A673 (cell line): Measurements from ENCODE around the gene GTPBP1. TPM values are rescaled to one million over a fixed set of nuclear protein-coding genes. Genes with fewer than 3 reads are reported as not detected.

Experiments
- BruUV-seq: library from RNA; stranded (reverse); fragments of 400-500 nt; replicated peaks from 2 replicates; lab custom pipeline; 2021; lab: Mats Ljungman, UMichigan
- CTCF ChIA-PET: fragments of 300-600 bp; sonication (Branson Sonifier 250); formaldehyde crosslinking; loops from one replicate; lab custom pipeline; 2022; ENCODE audit warnings: antibody characterized with exemption; lab: Charles Lee
- POLR2A ChIA-PET: fragments of 300-600 bp; sonication (Branson Sonifier 250); formaldehyde crosslinking; loops from one replicate; lab custom pipeline; 2022; ENCODE audit warnings: antibody characterized with exemption; ENCODE audit not compliant: low non-redundant PET; lab: Charles Lee
- DNase-seq: peaks from one replicate; pipeline ENCODE4 v3.0.0-alpha.2; 2015; ENCODE audit warnings: low spot score
- H3K27ac ChIP-seq: fragments of 200-600 bp; sonication (generic); 2 replicates; pipeline ENCODE4 v1.5.1; 2016; ENCODE audit warnings: mixed run types, low read depth, mild to moderate bottlenecking, mixed read lengths, antibody characterized with exemption, low read length; ENCODE audit not compliant: poor library complexity, severe bottlenecking
- H3K27me3 ChIP-seq: fragments of 200-600 bp; sonication (generic); replicated peaks from 2 replicates; pipeline ENCODE4 v1.6.1; 2017; ENCODE audit warnings: mixed run types, low read depth, mild to moderate bottlenecking, mixed read lengths, antibody characterized with exemption, low read length; ENCODE audit not compliant: insufficient read depth, poor library complexity
- H3K36me3 ChIP-seq: fragments of 200-600 bp; sonication (generic); 2 replicates; pipeline ENCODE4 v1.6.1; 2016; ENCODE audit warnings: mixed run types, mild to moderate bottlenecking, mixed read lengths, antibody characterized with exemption, low read length; ENCODE audit not compliant: insufficient read depth, poor library complexity, severe bottlenecking
- H3K4me1 ChIP-seq: fragments of 200-600 bp; sonication (generic); 2 replicates; pipeline ENCODE4 v1.6.1; 2017; ENCODE audit warnings: mixed run types, mild to moderate bottlenecking, mixed read lengths, antibody characterized with exemption, low read length; ENCODE audit not compliant: insufficient read depth, poor library complexity, severe bottlenecking
- H3K4me3 ChIP-seq: fragments of 200-600 bp; sonication (generic); 2 replicates; pipeline ENCODE4 v1.5.1; 2016; ENCODE audit warnings: low read depth, mixed run types, mild to moderate bottlenecking, mixed read lengths, low read length; ENCODE audit not compliant: poor library complexity, severe bottlenecking
- H3K9me3 ChIP-seq: fragments of 200-600 bp; sonication (generic); 2 replicates; pipeline ENCODE4 v1.6.1; 2016; ENCODE audit warnings: mixed run types, low read depth, mild to moderate bottlenecking, mixed read lengths, antibody characterized with exemption, low read length; ENCODE audit not compliant: poor library complexity, severe bottlenecking
- EZH2 ChIP-seq: fragments of 200-600 bp; sonication (generic); IDR thresholded peaks from 2 replicates; pipeline ENCODE4 v1.6.1; 2017; ENCODE audit warnings: borderline replicate concordance, low read depth, mild to moderate bottlenecking, mixed read lengths, antibody characterized with exemption, low read length; ENCODE audit not compliant: poor library complexity, severe bottlenecking
- intact Hi-C: fragments of 100-400 bp; cut with micrococcal nuclease; formaldehyde crosslinking; loops from one replicate; pipeline ENCODE4 v1.10.0; 2022; ENCODE audit not compliant: unreplicated experiment
- total RNA-seq: library from RNA; stranded (reverse); gene quantifications from 2 replicates; pipeline ENCODE4 v1.2.3, GENCODE V29; 2021
- TF ChIP-seq, protein P1 (sequence below): fragments of 300-800, 200-600 bp; sonication (generic); conservative IDR thresholded peaks from 2 replicates; pipeline ENCODE4 v1.5.1; 2017; ENCODE audit warnings: low read depth, mild to moderate bottlenecking, antibody characterized with exemption, low read length, moderate library complexity, mixed read lengths

GTPBP1 gene
- total RNA-seq, 1 experiment from 2014 or later: 88.2 TPM

DNA sequence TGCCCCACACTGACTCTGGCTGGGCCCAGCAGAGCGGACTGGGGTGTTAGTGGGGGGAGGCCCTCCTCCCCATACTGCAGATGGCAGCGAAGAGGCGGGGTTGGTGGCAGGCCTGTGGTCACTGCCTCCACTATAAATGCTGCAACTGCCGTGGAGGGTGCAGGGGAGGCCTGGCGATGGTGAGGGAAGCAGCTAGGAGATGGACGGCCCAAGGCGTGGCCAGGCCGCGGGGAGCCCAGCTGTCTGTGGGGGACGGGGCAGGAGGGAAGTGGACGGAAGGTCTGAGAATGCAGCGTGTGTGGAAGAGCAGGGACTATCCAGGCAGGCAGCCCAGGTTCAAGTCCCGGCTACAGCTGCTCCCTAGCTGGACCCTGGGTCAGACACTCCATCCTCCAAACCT, 69.9 kb downstream of the GTPBP1 start:
- H3K36me3 ChIP-seq: peaks cover 27% of the 10 kb centered on the region
- peak overlapping the region; percentile 61 for H3K27ac ChIP-seq
- DNase-seq: no peak
- no peaks in the 10 kb centered on the region for H3K27me3 ChIP-seq
- H3K4me1 ChIP-seq: peaks cover 11% of the 10 kb centered on the region
- no peaks in the 10 kb centered on the region for H3K9me3 ChIP-seq
- no peak for TF ChIP-seq EZH2
- TF ChIP-seq, protein P1, sequence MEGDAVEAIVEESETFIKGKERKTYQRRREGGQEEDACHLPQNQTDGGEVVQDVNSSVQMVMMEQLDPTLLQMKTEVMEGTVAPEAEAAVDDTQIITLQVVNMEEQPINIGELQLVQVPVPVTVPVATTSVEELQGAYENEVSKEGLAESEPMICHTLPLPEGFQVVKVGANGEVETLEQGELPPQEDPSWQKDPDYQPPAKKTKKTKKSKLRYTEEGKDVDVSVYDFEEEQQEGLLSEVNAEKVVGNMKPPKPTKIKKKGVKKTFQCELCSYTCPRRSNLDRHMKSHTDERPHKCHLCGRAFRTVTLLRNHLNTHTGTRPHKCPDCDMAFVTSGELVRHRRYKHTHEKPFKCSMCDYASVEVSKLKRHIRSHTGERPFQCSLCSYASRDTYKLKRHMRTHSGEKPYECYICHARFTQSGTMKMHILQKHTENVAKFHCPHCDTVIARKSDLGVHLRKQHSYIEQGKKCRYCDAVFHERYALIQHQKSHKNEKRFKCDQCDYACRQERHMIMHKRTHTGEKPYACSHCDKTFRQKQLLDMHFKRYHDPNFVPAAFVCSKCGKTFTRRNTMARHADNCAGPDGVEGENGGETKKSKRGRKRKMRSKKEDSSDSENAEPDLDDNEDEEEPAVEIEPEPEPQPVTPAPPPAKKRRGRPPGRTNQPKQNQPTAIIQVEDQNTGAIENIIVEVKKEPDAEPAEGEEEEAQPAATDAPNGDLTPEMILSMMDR: no peak
- CTCF ChIA-PET: no interaction called here
- intact Hi-C loops: no loop called here
- POLR2A ChIA-PET: no interaction called here
- H3K4me3 ChIP-seq: no peak overlapping the region
- BruUV-seq: no TSS peak

DNA sequence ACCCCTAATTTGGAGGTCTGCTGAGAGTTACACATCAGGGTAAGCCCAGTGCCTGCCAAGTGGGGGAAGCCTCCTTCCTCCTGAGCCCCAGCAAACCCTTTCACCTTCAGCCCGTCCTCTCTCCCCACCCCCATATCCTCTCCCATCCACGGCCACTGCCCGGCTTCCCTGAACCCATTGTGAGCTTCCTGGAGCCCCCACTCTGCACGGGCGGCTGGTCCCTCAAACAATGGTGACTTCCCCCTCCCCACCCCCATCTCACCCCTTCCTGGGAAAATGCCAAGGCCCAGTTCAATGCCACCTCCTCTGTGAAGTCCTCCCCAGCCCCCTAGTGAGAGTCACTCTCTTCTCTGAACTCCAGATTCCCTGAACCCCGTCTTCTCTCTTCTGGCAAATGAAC, 70.3 kb downstream of the GTPBP1 start:
- TF ChIP-seq, protein P1: no peak
- no peak for TF ChIP-seq EZH2
- CTCF ChIA-PET: no interaction called here
- no peaks in the 10 kb centered on the region for H3K27me3 ChIP-seq
- no TSS peak for BruUV-seq
- H3K9me3 ChIP-seq: no peaks in the 10 kb centered on the region
- peaks cover 31% of the 10 kb centered on the region for H3K36me3 ChIP-seq
- H3K27ac ChIP-seq: peak overlapping the region; percentile 61
- POLR2A ChIA-PET: no interaction called here
- H3K4me3 ChIP-seq: no peak overlapping the region
- DNase-seq: no peak
- intact Hi-C loops: no loop called here
- peaks cover 11% of the 10 kb centered on the region for H3K4me1 ChIP-seq

DNA sequence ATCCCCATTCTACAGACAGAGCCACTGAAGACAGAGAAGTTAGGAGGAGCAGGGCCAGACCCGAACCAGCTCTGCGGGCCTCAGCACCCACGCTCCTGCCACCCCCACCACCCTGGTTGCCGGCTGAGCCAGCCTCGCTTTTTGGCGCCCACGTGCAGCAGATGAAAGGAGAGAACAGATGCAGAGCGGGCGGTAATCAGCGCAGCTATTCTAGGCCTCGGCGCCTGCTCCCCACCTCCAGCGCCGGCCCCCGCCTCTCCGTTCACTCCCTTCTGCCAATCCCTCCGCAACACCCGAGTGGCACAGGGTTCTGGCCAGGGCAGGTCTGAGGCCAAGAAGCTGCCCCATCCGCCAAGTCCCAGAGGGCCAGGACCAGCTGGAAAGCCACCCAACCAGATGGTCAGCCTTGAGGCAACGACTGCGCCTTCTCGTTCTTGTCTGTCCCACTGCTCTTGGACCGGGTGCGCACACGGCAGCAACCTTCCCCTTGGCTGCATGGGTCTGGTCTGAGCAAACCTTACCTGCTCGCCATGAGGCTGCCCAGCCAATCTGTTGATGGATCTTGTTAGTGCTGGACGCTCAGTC, 71.4 kb downstream of the GTPBP1 start:
- POLR2A ChIA-PET: no interaction called here
- intact Hi-C loops: no loop called here
- CTCF ChIA-PET: no interaction called here

More for the DNA sequence above, 71.4 kb downstream of the GTPBP1 start:
- BruUV-seq: no TSS peak
- H3K27ac ChIP-seq: peak overlapping the region; percentile 14
- H3K36me3 ChIP-seq: peaks cover 34% of the 10 kb centered on the region
- H3K4me1 ChIP-seq: peaks cover 22% of the 10 kb centered on the region
- no peaks in the 10 kb centered on the region for H3K9me3 ChIP-seq
- DNase-seq: no peak
- no peaks in the 10 kb centered on the region for H3K27me3 ChIP-seq
- H3K4me3 ChIP-seq: no peak overlapping the region
- TF ChIP-seq EZH2: no peak
- TF ChIP-seq, protein P1: no peak
